Glomerular visceral epithelial cell (primary cell): ENCODE results near the gene SMAD3.
"Not testable (repeated sequence)": the region's sequence is repeated elsewhere in the genome, so short reads cannot be mapped to it uniquely, and the experiment has no call there.

ENCODE experiments used
- DNase-seq: peaks from one replicate; pipeline ENCODE4 v3.0.0-alpha.2; 2016; ENCODE audit errors: extremely low spot score

The SMAD3 gene

GRCh38 chr15:67109141-67110034 is 44.0 kb downstream of the SMAD3 start:
- DNase-seq, result peak; percentile 100

GRCh38 chr15:67110361-67110781 is 45.0 kb downstream of the SMAD3 start:
- peak; percentile 95 for DNase-seq

GRCh38 chr15:67110958-67111864 is 45.8 kb downstream of the SMAD3 start:
- DNase-seq, result peak; percentile 74

- no peak for DNase-seq
Observed at GRCh38 chr15:67114046-67114445, 48.6 kb downstream of the SMAD3 start.

GRCh38 chr15:67114846-67115585 is 49.6 kb downstream of the SMAD3 start:
- DNase-seq, result no peak

GRCh38 chr15:67115586-67115969 is 50.2 kb downstream of the SMAD3 start:
- no peak for DNase-seq

GRCh38 chr15:67116742-67117141 is 51.3 kb downstream of the SMAD3 start:
- DNase-seq, result no peak

GRCh38 chr15:67117370-67117769 is 52.0 kb downstream of the SMAD3 start:
- DNase-seq, result peak; percentile 60

- no peak for DNase-seq
Observed at GRCh38 chr15:67118808-67119207, 53.4 kb downstream of the SMAD3 start.

GRCh38 chr15:67119238-67119846 is 53.9 kb downstream of the SMAD3 start:
- no peak for DNase-seq

GRCh38 chr15:67120009-67120838 is 54.8 kb downstream of the SMAD3 start:
- no peak for DNase-seq

- DNase-seq, result peak; percentile 95
Observed at GRCh38 chr15:67120839-67121643, 55.6 kb downstream of the SMAD3 start.

GRCh38 chr15:67121644-67122605 is 56.5 kb downstream of the SMAD3 start:
- DNase-seq, result no peak

- not testable (repeated sequence) for DNase-seq
Observed at GRCh38 chr15:67122816-67123215, 57.4 kb downstream of the SMAD3 start.

GRCh38 chr15:67123291-67123690 is 57.9 kb downstream of the SMAD3 start:
- DNase-seq, result not testable (repeated sequence)

GRCh38 chr15:67124111-67124510 is 58.7 kb downstream of the SMAD3 start:
- DNase-seq, result no peak

- DNase-seq, result no peak
Observed at GRCh38 chr15:67124911-67125588, 59.6 kb downstream of the SMAD3 start.
